ENCODE data around the gene CCNA2.

- TF ChIP-seq CTCF (conservative IDR thresholded peaks at IDR 0.05; ENCODE audit: low read depth, low read length) (no peak), EZH2 (IDR thresholded peaks at IDR 0.05; ENCODE audit: low read length, unreplicated experiment) (no peak), EZH2phosphoT487 (IDR thresholded peaks at IDR 0.05; ENCODE audit: borderline replicate concordance, low read length) (no peak)
Observed at GRCh38 chr4:121783210-121783609, 40.5 kb downstream of the CCNA2 start.

Data from PC-3 (cell line).